Neutrophil (primary cell): ENCODE results near the gene DNAJA1.

ENCODE experiments used
- H3K27ac ChIP-seq: fragments of 200-600 bp; sonication (generic); 2 replicates; pipeline ENCODE4 v1.5.1; 2016; ENCODE audit warnings: mild to moderate bottlenecking, moderate library complexity
- H3K27me3 ChIP-seq: fragments of 200-600 bp; sonication (generic); 2 replicates; pipeline ENCODE4 v1.6.0; 2016; ENCODE audit warnings: mild to moderate bottlenecking
- H3K36me3 ChIP-seq: fragments of 200-600 bp; sonication (generic); 2 replicates; pipeline ENCODE4 v1.5.1; 2017
- H3K4me1 ChIP-seq, 2 experiments: fragments of 200-600 bp in 1 of 2; sonication (generic) in 1 of 2; 1 replicate in 1 of 2; 2 replicates in 1 of 2; pipeline versions ENCODE4 v1.5.1 to v1.6.1; 2013 to 2016; ENCODE audit warnings: low read depth in 1 of 2, low read length in 1 of 2, mild to moderate bottlenecking in 1 of 2, moderate library complexity in 1 of 2; ENCODE audit not compliant: control insufficient read depth in 1 of 2, insufficient read depth in 1 of 2
- H3K4me3 ChIP-seq, 2 experiments: fragments of 200-600 bp in 1 of 2; sonication (generic) in 1 of 2; 1 replicate in 1 of 2; 2 replicates in 1 of 2; pipeline ENCODE4 v1.5.1; 2013 to 2016; ENCODE audit warnings: low read depth in 1 of 2, low read length in 1 of 2, mild to moderate bottlenecking in 1 of 2, moderate library complexity in 1 of 2
- H3K9me3 ChIP-seq: fragments of 200-600 bp; sonication (generic); 2 replicates; pipeline ENCODE4 v1.5.1; 2016
- TF ChIP-seq, protein P1 (sequence below): fragments of 200-600 bp; sonication (generic); IDR thresholded peaks from 2 replicates; pipeline ENCODE4 v1.5.1; 2016; ENCODE audit warnings: antibody characterized with exemption

Gene DNAJA1

DNA sequence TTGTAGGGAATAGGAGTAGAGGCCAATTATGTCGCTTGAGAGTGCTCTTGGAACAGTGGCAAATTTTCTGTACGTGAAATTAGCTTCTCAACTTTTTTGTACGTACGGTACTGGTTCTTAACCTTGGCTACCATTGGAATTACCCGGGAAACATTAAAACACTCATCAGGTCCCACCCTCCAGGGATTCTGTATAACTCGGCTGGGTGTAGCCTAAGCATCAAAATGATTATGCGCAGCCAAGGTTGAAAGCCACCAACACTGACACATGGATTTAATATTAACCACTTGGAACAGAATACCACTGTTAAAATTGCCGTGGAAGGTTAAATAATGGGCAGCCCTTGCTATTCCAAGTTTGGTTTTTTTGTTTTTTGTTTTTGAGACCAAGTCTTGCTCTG, 17.4 kb downstream of the DNAJA1 start:
- peak overlapping the region; percentile 64 for H3K27ac ChIP-seq
- no peak overlapping the region for H3K4me3 ChIP-seq
- peaks cover 49 to 55% of the 10 kb centered on the region in 2 experiments for H3K4me1 ChIP-seq
- TF ChIP-seq, protein P1, sequence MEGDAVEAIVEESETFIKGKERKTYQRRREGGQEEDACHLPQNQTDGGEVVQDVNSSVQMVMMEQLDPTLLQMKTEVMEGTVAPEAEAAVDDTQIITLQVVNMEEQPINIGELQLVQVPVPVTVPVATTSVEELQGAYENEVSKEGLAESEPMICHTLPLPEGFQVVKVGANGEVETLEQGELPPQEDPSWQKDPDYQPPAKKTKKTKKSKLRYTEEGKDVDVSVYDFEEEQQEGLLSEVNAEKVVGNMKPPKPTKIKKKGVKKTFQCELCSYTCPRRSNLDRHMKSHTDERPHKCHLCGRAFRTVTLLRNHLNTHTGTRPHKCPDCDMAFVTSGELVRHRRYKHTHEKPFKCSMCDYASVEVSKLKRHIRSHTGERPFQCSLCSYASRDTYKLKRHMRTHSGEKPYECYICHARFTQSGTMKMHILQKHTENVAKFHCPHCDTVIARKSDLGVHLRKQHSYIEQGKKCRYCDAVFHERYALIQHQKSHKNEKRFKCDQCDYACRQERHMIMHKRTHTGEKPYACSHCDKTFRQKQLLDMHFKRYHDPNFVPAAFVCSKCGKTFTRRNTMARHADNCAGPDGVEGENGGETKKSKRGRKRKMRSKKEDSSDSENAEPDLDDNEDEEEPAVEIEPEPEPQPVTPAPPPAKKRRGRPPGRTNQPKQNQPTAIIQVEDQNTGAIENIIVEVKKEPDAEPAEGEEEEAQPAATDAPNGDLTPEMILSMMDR, result no peak
- H3K27me3 ChIP-seq, result no peaks in the 10 kb centered on the region
- H3K9me3 ChIP-seq, result no peaks in the 10 kb centered on the region
- peaks cover 42% of the 10 kb centered on the region for H3K36me3 ChIP-seq

DNA sequence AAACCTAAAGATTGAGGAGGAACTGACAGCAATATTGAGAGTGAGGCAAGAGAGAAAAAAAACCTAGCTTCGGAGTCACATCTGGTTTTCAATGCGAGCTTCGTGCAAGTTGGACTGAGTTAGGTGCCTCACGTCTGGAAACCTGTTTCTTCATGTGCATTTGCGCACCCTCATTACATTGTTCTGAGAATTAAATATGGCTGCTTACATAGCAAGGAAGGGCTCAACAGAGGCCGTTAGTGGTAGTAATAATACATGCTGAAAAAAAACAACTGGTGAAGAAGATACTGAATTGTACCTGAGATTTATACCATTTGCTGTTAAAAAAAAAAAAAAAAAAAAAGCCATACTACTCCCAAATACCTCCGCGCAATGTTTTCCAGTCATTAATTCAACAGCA, 18.6 kb downstream of the DNAJA1 start:
- Histone ChIP-seq H3K4me3 (peak overlapping the region; percentile 68 to 74), H3K27ac (peak overlapping the region; percentile 71), H3K36me3 (peaks cover 42% of the 10 kb centered on the region), H3K9me3 (no peaks in the 10 kb centered on the region), H3K27me3 (no peaks in the 10 kb centered on the region), H3K4me1 (peaks cover 49 to 55% of the 10 kb centered on the region in 2 experiments)
- TF ChIP-seq, protein P1, result no peak

DNA sequence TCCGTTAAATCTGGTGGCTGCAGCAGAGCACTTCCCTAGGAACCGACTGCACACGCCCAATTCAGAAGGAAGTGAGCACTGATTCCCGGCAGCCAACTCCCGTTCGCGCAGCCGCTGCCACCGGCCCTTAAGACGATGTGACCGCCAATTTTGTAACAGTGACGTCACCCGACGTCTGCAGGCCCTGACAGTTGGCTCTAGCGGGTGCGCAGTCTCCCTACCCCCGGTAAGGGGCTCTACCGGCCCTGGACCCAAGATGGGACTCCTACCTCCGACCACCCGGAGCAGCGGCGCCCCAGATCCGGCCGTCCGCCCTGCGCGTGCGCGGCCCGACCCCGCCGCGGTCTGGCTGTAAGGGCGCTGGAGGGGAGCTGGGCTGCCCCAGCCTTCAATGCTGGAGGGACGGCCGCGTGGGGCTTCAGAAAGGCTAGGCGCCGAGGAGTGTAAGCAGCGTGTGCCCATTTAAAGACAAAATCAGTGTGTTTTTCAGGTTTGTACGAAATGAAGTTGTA, 19.1 kb downstream of the DNAJA1 start:
- Histone ChIP-seq H3K27ac (peak overlapping the region; percentile 71), H3K4me1 (peaks cover 49 to 55% of the 10 kb centered on the region in 2 experiments), H3K36me3 (peaks cover 41% of the 10 kb centered on the region), H3K4me3 (peak overlapping the region; percentile 68 to 74), H3K27me3 (no peaks in the 10 kb centered on the region), H3K9me3 (no peaks in the 10 kb centered on the region)
- TF ChIP-seq, protein P1, result no peak

DNA sequence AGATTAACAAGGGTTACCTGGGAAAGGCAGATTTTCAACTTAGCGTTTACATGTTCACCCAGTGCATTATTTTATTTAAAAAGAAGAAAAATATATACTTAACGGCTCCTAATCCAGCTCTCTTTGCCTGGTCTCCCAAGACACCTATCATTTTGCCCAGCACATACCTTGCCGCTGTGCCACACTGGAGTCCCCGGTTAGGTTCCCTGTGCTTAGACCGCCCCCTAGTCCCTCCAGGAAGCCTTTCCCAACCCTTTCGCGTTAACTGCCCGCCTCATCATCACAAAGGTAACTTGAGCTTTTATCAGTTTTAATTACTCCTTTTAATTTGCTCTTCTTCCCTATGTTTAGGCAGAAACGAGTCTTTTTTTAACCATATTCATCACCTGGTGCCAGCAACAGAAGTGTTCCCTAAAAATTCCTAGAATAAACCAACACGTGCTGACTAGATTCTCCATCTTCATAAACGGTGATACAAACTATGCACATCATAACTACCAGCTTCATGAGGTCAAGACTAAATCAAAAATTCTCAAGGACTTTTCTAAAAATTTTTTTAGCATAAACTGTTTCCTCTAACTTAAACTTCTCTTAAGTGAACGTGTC, 19.7 kb downstream of the DNAJA1 start:
- Histone ChIP-seq H3K27ac (peak overlapping the region; percentile 71), H3K27me3 (no peaks in the 10 kb centered on the region), H3K36me3 (peaks cover 42% of the 10 kb centered on the region)

DNA sequence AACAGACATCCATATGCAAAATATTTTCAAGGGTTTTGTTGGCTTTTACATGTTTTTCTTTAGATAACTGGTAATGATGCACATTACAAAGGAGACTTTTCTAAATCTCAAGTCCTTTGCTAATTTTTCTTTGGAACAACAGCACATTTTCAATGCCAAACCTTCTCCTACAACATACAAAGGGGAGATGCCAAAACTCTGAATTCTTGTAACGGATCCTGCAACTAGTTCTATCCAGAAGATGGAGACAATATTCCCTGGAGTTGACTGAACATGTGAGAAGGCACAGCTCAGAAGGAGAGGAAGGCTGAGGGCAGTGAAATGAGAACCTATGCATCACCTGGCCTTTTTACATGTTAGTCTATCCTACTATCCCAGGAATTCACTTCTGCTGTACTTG, 21.0 kb downstream of the DNAJA1 start:
- Histone ChIP-seq H3K4me1 (peaks cover 32 to 39% of the 10 kb centered on the region in 2 experiments), H3K4me3 (no peak overlapping the region), H3K27me3 (no peaks in the 10 kb centered on the region), H3K9me3 (no peaks in the 10 kb centered on the region), H3K27ac (no peak overlapping the region), H3K36me3 (peaks cover 39% of the 10 kb centered on the region)
- TF ChIP-seq, protein P1, result no peak

More for the DNA sequence above, 19.7 kb downstream of the DNAJA1 start:
- Histone ChIP-seq H3K9me3 (no peaks in the 10 kb centered on the region), H3K4me3 (peak overlapping the region; percentile 68 to 74), H3K4me1 (peaks cover 45 to 52% of the 10 kb centered on the region in 2 experiments)
- TF ChIP-seq, protein P1, result no peak
